HG02938 (cell line): Measurements from ENCODE around the gene GSTA5.
"Not testable (repeated sequence)": the region's sequence is repeated elsewhere in the genome, so short reads cannot be mapped to it uniquely, and the experiment has no call there.

Source experiments
- ATAC-seq: cut with Tn5 transposase; IDR thresholded peaks from one replicate; pipeline ENCODE4 v1.9.1; 2021; ENCODE audit warnings: mild to moderate bottlenecking, moderate library complexity; ENCODE audit not compliant: unreplicated experiment

The GSTA5 gene

GRCh38 chr6:52799272-52799671 lies 41.3 kb downstream of the GSTA5 start:
- ATAC-seq, result not testable (repeated sequence)

DNA sequence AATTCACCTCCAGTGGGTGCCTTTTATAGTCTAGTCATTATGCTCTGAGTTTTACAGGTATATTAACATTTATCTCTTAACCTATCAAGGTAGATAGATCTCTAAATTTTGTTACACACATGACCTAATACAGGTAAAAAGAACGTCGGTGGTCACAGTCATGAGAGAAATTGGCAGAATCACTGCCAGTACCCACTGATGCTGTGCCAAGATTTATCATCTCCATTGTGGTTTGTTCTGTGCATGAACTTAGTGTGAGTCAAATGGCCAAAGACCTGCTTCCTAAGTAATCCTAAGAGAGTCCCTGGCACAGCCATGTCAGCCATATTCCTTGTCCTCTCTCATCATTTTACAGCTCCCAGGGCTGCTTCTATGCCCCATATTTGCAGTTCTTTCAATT lies 46.2 kb downstream of the GSTA5 start:
- ATAC-seq, result not testable (repeated sequence)

DNA sequence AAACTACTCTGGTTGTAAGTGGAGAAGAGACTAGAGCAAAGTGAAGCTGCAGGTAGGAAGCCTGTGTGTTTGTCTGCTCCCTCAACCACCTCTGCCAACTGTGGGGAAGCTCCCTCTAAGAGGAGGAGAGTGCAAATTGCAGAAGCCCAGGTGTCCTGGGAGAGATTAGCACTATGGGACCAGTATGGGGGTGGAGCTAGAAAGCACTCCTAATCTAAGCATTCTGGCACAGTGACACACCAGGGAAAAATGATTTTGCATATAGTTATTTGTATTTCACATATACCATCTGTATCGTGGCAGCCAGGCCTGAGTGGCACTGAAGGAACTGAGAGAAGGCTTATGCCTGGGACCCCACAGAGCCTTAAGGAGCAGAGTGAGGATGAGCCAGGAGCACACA lies 49.8 kb downstream of the GSTA5 start:
- no peak for ATAC-seq

DNA sequence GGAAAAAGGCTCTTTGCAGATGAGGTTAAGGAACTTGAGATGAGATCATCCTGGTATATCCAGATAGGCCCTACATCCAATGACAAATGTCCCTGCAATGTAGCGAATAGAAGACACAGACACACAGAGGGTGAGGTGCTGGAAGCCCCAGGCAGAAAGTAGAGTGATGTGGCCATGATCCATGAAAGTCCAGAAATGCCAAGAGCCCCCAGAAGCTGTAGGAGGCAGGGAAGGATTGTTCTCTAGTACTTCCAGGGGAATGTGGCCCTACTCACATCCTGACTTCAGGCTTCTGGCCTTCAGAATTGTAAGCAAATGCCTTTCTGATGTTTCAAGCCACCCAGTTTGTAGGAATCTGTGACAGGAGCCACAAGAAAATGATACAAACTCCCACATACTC lies 51.0 kb downstream of the GSTA5 start:
- not testable (repeated sequence) for ATAC-seq

GRCh38 chr6:52788478-52788877 lies 52.1 kb downstream of the GSTA5 start:
- ATAC-seq, result no peak

GRCh38 chr6:52787917-52788316 lies 52.7 kb downstream of the GSTA5 start:
- no peak for ATAC-seq

DNA sequence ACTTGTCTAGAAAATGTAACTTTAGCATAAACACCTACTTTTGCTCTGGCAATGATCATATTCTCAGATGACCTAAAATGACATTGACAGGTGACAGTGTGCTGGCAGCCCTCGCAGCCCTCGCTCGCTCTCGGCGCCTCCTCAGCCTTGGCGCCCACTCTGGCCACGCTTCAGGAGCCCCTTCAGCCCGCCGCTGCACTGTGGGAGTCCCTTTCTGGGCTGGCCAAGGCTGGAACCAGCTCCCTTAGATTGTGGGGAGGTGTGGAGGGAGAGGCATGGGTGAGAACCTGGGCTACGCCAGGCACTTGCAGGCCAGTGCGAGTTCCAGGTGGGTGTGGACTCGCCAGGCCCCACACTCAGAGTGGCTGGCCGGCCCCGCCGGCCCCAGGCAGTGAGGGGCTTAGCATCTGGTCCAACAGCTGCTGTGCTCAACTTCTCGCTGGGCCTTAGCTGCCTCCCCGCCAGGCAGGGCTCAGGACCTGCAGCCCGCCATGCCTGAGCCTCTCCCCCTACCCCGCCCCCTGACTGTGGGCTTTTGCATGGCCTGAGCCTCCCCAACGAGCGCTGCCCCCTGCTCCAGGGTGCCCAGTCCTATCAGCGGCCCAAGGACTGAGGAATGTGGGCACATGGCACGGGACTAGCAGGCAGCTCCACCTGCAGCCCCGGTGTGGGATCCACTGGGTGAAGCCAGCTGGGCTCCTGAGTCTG lies 54.2 kb downstream of the GSTA5 start:
- ATAC-seq, result no peak

DNA sequence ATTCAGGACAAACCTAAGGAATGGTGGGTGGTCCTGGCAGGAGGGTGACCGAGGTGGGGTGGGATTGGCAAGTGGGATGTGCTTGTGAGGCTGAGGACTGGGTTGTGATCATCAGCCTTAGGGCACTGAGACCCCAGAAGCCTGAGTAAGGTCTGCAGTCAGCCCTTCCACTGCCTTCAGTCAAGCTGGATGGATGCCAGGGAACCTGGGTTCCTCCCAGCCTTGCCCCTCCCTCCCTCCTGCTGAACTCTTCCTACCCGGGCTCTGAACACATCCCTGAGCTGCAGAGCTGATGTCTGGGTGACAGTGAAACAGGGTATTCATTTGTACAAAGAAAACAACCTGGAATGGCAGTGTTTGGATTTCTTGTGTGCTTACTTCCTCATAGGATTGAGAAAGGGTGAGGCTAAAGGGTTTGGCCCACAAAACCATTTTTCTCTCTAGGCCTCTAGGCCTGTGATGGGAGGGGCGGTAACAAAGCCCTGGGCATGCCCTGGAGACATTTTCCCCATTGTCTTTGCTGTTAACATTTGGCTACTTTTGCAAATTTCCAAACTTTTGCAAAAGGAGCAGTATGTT lies 57.8 kb downstream of the GSTA5 start:
- ATAC-seq, result not testable (repeated sequence)

GRCh38 chr6:52782209-52782608 lies 58.4 kb downstream of the GSTA5 start:
- not testable (repeated sequence) for ATAC-seq
